ENCODE data around the gene BORCS6. TPM values are rescaled to one million over a fixed set of nuclear protein-coding genes. Genes with fewer than 3 reads are reported as not detected.

BORCS6 gene
- total and polyA plus RNA-seq, 2 donors (not counting 1 experiment from before 2014, with no cell fraction given): 9.7 to 20.2 TPM

DNA sequence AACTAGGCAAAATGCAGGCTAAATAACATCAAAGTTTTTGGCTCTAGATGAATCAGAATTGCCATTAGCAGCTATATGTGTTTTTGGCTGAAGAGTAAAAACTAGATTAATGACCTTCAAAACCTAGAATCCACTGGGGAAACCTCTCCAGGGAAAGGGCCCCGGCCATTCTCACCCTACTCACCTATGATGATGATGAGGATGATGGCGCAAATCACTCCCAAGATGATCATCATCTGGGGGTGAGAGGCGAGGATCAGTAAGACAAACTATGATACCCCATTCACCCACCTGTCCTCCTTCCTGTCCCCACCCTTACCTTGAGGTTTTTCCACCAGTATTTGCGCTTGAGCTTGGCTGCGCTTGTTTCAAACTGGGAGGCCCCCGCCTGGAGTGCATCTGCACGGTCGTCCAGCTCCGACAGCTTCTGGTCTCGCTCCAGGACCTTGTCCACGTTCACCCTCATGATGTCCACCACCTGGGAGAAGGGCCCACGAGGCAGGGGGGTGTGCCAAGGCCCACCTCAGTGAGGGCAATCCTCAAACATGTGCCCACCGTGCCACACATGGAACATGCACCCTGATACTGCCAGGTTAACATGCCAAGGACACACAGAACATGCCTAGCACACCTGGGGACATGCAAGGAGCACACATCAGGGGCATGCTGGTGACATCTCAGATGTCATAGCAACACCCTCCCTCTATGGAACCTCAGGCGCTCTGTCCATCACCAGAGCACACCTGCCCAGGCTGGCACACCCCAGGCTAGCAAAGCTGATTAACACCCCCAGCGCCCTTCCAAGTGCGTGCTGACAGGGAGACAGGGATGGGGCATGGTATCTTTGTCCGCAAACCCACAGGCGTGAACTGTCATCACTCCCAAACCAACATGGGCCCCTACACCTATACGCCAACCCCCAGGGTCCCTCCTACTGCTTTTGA is 28.4 kb downstream of the BORCS6 start:
- peak overlapping the region; percentile 67 to 98 (median 94) for H3K4me3 ChIP-seq (ENCODE audit: control extremely low read depth in 1 of 5, extremely low read depth in 1 of 5, insufficient read depth in 1 of 5, low read depth in 2 of 5, low read length in 4 of 5)
- peak overlapping the region; percentile 92 for H3K27ac Mint-ChIP-seq

More for the DNA sequence above, 28.4 kb downstream of the BORCS6 start:
- H4K20me1 ChIP-seq (ENCODE audit: control insufficient read depth, insufficient read depth, low read length, poor library complexity, severe bottlenecking): peaks cover 4% of the 10 kb centered on the region
- peak overlapping the region; percentile 94 to 99 for H3K27ac ChIP-seq (ENCODE audit: low read length in 2 of 2)
- H3K9ac ChIP-seq (ENCODE audit: low read length): peak overlapping the region; percentile 99
- Mint-ChIP-seq H3K9me3 (ENCODE audit: insufficient read depth) (no peaks in the 10 kb centered on the region), H3K4me3 (peak overlapping the region; percentile 87), H3K4me1 (peaks cover 49% of the 10 kb centered on the region), H3K27me3 (no peaks in the 10 kb centered on the region)
- H3K27me3 ChIP-seq (replicated peaks in 1 of 4; ENCODE audit: control extremely low read depth in 1 of 4, control insufficient read depth in 3 of 4, insufficient read depth in 4 of 4, low read length in 3 of 4): no peaks in the 10 kb centered on the region
- ChIA-PET CTCF (interaction anchor here (0.6 to 7.7 kb wide), 14 partner anchors 24 to 138 kb away, joined by 3 to 86 read pairs (median 4); partner anchors contain the start of genes ALOXE3, HES7 and SLC25A35), POLR2A (interaction anchor here (1.1 to 3.6 kb wide), 4 partner anchors 12 to 87 kb away, joined by 3 to 18 read pairs (median 4); partner anchors contain the start of gene CTC1)
- WGBS (ENCODE audit: insufficient coverage): 86% methylated on average over 13 of the region's 19 CpGs
- peaks cover 42 to 69% of the 10 kb centered on the region in 2 donors for H3K4me1 ChIP-seq (ENCODE audit: control insufficient read depth in 2 of 2, insufficient read depth in 2 of 2, low read length in 2 of 2)
- no peaks in the 10 kb centered on the region for H3K9me3 ChIP-seq (ENCODE audit: control extremely low read depth in 1 of 3, control insufficient read depth in 2 of 3, insufficient read depth in 1 of 3, low read length in 2 of 3)
- no peak for ATAC-seq (ENCODE audit: low read depth)
- peak overlapping the region; percentile 99 for H3K4me2 ChIP-seq (replicated peaks; ENCODE audit: low read depth, low read length, poor library complexity, severe bottlenecking)
- intact Hi-C loops (cut with micrococcal nuclease): no loop called here
- peaks cover 0 to 26% of the 10 kb centered on the region in 2 experiments for H3K36me3 ChIP-seq (replicated peaks in 1 of 2; ENCODE audit: control extremely low read depth in 1 of 2, control insufficient read depth in 1 of 2, extremely low read depth in 1 of 2, insufficient read depth in 2 of 2, low read length in 1 of 2)
- no peak for DNase-seq
- TF ChIP-seq EZH2 (IDR thresholded peaks at IDR 0.05; ENCODE audit: borderline replicate concordance, insufficient read depth, low read depth, low read length, poor library complexity, severe bottlenecking) (no peak), CTCF (IDR thresholded peaks at IDR 0.05) (no peak)
- H2AFZ ChIP-seq (ENCODE audit: insufficient read depth, low read depth, low read length, poor library complexity, severe bottlenecking): no peak overlapping the region
- peaks cover 25% of the 10 kb centered on the region for H3K79me2 ChIP-seq (ENCODE audit: control insufficient read depth, insufficient read depth, low read length)
